ENCODE measurements around the gene PIK3CA.
"Not testable (repeated sequence)": the region's sequence is repeated elsewhere in the genome, so short reads cannot be mapped to it uniquely, and the experiment has no call there.

The PIK3CA gene

DNA sequence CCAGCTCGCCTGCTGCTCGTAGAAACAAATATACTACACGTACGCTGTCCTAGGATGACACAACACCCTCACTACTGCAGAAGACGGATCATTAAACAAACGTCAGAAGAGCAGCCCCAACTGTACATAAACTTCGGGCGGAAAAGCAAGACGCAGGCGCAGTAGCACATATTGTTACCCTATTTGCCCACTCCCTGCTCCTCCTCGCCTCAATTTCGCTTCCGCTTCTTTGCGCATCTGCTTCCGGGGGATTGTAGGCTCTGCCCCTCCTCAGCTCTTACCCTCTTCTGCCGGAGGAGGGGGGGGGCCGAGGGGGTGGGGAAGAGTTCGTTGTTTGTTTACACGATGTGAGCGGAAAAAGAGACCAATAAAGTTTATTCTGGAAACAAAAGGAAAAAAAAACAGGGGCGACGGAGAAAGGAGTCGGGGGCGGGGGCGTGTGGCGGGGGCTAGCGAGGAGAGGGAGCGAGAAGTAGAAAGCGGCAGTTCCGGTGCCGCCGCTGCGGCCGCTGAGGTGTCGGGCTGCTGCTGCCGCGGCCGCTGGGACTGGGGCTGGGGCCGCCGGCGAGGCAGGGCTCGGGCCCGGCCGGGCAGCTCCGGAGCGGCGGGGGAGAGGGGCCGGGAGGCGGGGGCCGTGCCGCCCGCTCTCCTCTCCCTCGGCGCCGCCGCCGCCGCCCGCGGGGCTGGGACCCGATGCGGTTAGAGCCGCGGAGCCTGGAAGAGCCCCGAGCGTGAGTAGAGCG lies at the start of gene PIK3CA:
Gene PIK3CA (plus strand): TSS at position 485 of the 743 bp plus-strand sequence. CDS start 50,469 bp downstream, outside the sequence.
- DNase-seq = peak; percentile 96 to 99

DNA sequence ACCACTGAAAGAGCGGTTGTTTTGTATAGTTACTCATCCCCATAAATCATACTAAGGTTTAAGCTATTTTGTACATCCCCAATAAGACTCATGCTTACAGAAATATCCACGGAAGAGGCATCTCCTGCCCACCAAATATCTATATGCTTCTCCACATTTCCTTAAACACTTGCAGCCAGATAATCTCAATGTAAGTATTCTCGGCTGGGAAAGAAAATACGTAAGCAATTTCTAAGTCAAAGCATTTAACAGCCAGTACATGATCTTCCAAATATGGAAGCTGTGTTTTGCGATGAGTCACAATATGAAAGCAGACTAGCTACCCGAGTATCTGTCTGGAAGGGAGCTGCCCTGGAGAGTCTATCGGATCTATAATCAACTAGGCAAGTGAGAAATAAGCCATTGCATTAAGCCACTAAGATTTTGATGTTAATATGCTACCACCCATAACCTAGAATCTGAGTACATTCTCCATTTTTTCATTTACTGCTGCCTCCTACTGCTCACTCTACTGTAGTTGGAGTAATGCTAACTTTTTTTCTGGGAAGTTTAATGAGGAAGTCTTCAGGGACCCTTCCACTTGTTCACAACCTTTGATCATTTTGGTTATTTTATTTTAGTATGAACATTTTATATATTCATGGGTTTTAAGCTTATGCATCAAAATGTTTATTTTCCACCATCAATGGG lies 49.6 kb upstream of the PIK3CA start:
- no peak for DNase-seq

DNA sequence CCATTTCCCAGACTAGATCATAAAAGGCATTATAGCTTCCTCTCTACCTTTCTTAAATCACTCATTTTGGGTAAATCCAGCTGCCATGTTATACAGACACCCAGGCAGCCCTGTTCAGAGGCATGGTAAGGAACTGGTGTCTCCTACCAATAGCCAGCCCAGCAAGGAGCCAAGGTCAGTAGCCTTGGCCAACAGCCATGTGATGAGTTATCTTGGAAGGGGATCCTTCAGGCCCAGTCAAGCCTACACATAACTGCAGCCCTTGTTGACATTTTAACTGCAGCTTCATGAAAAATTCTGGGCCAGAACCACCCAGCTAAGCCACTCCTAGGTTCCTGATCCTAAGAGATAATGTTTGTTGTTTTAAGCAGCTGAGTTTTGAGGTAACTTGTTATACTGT lies 47.5 kb upstream of the PIK3CA start:
- DNase-seq = no peak

DNA sequence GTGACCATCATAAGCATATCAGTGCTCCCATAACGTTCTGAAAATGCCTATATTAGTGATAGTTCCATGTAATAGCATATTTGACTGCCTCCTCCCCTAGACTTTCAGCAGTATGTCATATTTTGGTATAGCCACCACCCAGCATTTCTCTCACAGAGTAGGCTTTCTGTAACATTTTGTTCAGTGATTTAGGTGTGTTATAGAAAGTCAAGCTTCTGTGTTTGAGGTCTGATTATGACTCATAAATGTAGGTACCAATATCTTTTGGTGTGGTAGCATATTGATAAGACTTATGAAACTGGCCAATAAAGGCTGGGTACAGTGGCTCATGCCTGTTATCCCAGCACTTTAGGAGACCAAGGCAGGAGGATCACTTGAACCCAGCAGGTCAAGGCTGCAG lies 42.3 kb upstream of the PIK3CA start:
- no peak for DNase-seq

DNA sequence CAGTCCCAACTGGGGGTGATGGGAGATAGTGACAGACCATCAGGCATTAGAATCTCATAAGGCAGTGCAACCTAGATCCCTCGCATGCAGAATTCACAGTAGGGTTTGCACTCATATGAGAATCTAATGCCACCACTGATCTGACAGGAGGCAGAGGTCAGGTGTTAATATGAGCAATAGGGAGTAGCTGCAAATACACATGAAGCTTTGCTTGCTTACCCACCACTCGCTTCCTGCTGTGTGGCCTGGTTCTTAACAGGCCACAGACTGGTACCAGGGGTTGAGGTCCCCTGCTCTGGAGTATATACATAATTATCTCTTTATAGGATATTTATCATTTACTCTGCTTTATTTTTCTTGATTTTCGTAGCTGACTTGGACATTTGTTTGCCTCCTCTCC lies 40.5 kb upstream of the PIK3CA start:
- no peak for DNase-seq

DNA sequence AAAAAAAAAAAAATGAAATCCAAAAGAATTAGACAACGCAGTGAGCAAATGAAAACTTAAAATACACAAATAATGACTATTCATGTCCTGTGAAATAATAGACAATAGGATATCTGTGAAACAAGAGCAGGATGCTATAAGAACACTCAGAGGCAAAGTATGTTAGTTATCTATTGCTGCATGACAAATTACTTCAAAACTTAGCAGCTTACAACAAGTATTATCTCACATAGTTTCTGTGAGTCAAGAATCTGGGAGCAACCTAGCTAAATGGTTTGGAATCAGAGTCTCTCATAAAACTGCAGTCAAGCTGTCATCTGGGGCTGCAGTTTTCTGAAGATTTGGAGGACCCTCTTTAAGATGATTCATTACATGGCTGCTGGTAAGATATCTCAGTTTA lies 40.1 kb upstream of the PIK3CA start:
- DNase-seq = no peak

DNA sequence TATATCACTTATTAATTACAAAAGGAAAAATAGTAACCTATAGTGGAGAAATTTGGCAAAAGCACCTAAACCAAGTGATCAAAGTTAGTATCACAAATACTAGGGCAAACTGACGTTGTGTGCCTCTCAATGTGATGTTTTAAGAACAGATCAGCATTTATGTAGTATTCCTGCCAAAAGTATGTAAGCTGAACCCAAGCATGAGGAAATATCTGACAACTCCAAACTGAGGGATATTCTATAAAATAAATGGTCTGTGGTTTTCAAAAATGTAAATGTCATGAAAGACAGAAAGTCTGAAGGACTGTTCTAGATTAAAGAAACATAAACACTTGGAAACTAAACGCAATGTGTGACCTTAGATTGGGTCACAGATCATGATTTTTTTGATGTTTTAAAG lies 34.3 kb upstream of the PIK3CA start:
- no peak for DNase-seq

DNA sequence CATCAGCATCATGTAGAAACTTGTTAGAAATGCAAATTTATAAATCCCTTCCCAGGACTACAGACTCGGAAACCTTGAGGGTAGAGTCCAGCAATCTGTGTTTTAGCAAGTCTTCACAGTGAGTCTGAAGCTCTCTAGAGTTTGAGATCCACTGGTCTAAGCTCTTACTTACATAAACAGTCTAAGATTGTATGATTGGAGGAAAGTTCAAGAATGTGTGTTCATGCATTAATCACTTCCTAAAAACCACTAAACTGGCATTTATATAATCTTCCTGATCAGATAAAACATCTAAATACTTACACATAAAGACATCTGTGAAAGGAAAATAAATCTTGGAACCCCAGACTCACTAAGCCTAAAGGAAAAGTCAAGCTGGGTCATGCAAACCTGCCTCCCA lies 32.7 kb upstream of the PIK3CA start:
- DNase-seq = not testable (repeated sequence)

DNA sequence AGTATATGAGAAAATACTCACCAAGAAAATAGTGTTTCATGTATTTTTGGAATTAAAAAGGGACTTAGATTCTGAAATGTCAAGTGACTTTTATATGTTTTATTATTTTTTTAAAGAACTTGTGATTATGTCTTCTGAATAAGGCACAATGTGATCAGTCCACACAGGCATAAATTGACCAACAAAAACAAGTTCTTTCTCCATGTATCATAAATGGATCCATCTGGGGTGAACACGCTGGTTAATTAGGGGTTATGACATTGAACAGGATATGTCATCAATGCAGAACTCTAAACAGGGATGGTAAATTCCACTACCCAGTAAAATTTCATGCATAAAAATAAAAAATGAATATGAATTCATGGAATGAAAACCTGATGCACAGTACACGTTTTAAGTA lies 31.3 kb upstream of the PIK3CA start:
- DNase-seq = no peak

DNA sequence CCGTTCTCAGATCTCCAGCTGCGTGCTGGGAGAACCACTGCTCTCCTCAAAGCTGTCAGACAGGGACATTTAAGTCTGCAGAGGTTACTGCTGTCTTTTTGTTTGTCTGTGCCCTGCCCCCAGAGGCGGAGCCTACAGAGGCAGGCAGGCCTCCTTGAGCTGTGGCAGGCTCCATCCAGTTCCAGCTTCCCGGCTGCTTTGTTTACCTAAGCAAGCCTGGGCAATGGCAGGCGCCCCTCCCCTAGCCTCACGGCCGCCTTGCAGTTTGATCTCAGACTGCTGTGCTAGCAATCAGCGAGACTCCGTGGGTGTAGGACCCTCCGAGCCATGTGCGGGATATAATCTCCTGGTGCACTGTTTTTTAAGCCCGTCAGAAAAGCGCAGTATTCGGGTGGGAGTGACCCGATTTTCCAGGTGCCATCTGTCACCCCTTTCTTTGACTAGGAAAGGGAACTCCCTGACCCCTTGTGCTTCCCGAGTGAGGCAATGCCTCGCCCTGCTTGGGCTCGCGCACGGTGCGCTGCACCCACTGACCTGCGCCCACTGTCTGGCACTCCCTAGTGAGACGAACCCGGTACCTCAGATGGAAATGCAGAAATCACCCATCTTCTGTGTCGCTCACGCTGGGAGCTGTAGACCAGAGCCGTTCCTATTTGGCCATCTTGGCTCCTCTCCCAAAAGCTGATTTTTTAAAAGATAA lies 15.8 kb upstream of the PIK3CA start:
- not testable (repeated sequence) for DNase-seq

DNA sequence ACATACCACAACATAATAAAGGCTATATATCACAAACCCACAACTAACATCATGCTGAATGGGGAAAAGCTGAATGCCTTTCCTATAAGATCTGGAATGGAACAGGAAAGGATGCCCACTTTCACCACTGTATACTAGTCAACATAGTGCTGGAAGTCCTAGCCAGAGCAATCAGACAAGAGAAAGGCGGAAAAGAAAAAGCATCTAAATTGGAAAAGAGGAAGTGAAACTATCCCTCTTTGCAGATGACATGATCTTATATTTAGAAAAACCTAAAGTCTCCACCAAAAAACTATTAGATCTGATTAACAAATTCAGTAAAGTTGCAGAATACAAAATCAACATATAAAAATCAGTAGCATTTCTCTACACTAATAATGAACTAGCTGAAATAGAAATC lies 14.6 kb upstream of the PIK3CA start:
- no peak for DNase-seq

DNA sequence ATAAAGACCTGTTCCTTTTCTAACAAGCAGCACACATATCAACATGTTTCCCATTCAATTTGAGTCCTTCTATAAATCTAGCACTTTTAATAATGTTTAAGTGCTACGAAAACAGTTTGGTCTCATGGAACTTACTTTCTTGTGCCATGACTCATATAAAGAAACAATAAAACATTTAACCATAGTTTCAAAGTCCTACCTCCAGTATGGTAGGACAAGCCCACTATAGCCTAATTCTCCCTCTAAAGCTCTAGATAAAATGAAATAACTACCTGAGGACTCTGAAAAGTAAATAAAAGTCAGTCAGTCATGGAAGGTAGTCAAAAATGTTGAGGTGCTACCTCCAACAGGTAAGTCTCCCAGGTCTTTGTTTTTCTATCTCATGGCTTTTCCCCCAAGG lies 12.0 kb upstream of the PIK3CA start:
- DNase-seq = no peak

DNA sequence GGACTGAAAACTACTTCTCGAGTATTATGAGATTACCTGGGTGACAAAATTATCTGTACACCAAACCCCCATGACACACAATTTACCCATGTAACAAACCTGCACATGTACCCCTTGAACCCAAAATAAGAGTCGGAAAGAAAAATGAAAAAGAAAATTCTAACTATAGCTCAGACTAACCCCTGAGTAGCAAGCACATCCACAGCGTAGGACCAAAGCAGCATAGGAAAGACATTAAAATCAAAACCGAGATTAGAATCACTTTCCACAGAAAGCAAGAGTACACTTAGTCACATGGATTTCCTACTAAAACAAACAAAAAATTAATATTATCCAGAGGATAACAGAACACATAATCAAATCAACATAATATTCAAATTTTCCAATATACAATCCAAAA lies 6.3 kb upstream of the PIK3CA start:
- DNase-seq = no peak

DNA sequence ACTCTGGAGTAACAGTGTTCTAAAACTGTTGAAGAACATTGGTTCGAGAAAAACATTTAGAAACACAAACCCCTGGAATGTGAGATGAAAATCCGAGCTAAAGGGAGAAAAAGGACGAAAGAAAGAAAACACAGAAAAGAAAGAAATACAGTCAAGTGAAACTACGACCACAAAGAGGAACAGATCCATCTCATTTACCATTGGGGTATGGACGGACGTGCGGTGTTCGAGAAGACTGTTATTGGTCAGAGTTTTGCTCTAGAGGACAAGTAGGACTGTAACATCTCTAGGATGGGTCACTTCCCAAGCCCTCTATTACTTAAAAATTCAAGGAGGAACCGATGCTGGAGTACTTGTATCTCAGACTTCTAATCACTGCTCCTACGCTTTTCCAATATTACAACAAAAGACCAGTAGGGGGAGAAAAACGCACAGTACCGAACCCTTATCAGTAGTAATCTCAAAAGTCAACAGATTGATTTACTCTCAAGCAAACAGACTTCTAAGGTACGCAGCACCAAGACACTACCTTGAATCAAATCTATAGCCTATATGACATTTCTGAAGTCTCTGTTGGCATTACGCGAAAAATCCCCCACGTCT lies 1.1 kb upstream of the PIK3CA start:
- peak in 1 of 2 donors; percentile 82 for DNase-seq

DNA sequence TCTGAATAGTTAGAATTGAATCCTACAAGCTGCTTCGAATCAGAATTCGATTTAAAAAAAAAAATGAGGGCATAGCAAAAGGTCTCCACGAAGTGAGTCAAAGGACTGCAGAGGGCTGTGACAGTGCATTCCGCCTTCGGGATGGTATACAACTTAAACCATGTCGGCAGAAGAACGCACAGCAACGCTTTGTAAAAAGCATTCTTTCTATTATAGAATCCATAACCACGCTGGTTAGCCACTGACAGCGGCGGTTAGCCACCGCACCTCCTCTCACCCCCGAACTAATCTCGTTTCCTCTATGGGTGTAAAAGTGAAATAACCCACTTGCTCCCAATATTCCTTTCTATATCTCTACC lies 664 bp upstream of the PIK3CA start:
- no peak for DNase-seq

DNA sequence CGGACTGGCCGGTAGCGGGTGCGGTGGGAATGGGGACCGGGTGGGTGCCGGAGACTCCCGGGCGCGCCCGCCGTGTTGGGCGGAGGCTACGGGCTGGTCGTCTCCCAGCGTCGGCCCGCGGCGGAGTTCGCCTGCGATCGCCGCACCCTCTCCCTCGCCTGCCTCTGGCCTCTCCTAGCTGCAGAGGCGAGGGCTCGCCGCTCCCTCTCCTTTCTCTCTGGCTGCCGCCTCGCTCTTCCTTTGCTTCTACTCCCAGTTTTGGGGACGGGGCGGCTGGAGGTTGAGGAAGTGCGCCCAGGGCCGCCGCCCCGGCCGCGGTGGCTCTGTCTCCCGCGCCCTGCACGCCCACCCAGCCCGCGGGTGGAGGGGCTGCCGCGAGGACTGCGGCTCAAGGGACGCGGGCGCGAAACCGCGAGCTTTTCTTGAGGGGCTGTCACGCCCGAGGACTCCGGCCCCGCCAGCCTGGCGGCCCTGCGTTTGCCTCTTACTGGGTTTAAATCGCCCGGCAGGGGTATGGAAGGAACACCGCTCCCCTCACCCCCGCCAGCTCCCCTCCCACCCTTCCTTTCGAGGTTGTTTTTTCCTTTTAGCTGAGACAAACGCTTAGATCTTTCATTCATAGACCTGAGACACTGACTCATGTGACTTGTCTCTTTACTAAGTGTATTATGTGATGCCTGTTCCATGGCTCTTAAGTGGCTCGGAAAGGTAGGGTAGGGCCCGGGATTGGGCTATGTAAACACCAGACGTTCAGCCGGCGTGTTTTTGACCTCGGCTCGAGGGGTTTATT lies 654 bp downstream of the PIK3CA start:
- DNase-seq = peak; percentile 31 to 61

DNA sequence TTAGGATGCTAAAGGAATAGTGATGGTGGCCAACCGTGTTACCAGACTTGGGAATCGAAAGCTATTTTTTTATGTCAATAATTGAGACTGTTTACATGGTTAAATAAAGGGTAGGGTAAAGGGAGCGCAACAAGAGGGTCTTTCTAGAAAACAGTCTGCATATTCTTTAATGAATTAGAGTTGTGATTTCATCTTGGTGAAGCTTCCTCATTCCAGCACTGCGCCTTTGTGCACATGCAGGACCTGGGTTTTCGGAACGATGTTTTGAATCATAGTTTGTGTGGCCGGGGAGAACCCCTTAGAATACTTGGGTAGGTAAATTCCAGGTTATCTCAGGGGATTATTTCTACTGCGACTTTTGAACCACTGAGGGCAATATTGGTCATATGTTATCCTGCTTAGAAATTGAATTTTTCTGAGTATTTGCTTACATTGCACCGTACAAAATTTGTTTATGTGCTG lies 1.3 kb downstream of the PIK3CA start:
- DNase-seq = no peak

DNA sequence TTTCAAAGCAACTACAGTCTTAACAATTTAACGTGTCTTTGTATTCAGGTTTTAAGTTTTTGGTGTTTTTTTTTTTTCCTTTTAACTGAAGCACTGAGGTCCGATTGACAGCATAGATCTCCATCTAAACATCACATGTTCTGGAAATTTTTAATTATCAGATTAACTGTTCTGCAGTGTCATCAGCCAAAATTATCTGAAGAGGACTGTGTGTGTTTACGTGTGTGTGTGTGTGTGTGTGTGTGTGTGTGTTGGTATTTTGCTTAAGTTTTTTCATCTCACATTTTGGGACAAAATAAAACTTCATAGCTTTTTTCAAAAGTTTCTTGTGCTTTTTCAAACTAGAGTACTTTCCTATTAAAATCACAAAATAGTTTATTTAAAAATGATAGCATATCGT lies 1.8 kb downstream of the PIK3CA start:
- DNase-seq = no peak

DNA sequence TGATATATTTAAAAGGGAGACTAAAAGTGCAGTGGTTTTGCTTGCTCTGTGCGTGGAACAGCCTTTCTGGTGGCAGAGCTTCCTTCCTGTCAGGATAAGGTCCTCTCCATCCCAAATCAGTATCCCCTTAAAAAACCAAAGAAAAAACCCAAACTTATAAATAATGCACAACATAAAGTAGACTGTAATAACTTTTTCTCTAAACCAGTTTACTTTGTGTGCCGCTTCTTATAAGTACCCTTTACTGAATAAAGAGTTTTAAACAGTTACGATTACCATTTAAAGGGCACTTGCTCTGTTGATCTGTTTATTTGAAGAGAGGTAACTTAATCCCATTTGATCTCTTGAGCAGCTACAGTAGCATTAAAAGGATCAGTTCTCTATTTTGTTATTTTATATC lies 2.5 kb downstream of the PIK3CA start:
- DNase-seq = no peak

DNA sequence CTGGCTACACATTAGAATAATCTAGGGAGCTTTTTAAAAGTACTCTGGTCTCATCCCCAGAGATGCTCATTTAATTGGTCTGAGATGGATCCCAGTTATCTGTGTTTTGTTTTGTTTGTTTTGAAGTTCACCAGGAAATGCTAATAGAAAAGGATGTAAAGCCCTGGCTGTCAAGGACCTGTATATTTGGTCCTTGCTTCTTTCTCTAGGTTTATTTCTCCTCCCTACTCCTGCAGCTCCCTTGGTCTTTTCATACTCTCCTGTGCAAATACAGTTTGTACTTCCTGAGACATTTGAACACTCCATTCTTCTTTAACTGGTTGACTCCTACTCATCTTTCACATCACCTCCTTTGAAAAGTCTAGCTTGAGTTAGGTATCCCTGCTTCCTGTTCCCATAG lies 3.3 kb downstream of the PIK3CA start:
- no peak for DNase-seq

DNA sequence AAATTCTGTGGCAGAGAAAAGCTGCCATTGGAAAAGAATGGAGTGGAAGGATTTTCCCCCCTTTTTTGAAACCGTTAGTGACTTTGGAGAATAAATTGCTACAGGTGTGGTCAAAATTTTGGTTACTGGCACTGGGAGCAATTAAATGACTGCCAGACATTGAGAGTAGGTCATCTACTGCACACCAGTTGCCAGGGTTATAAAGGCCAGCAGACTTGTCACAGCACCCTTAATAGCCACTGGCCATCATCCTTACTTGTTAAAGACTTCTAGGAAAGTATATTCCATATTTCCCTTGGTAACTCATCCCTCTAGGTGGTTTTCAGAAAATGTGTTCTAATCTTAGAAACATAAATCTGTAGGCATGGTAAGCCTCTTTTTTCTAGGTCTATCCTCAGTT lies 8.0 kb downstream of the PIK3CA start:
- DNase-seq = no peak

DNA sequence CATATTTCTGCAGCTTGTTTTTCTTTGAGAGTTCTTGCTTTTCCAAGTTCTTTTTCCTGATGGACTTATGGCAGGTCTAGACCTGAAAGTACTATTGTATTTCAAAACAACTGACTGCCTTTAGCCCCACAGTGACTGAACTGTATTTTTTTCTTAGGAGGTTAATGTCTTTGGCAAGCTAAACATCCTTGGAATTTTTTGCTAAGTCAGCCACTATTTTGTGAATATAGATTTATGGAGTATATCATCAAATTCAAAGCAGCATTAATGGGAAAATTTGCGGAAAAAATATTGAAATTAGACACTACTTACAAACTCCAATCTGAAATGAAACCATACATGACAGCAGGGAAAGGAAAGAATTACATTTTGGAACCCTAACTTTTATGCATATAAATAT lies 8.6 kb downstream of the PIK3CA start:
- no peak for DNase-seq
